Keratinocyte (primary cell): ENCODE measurements around the gene TLR9. TPM values are rescaled to one million over a fixed set of nuclear protein-coding genes. Genes with fewer than 3 reads are reported as not detected.
A peak's percentile ranks its signal among the peaks of the same experiment; 100 is the strongest.

Source experiments
- DNase-seq: peaks from one replicate; pipeline ENCODE4 v3.0.0-alpha.2; 2011; ENCODE audit warnings: low read depth, missing footprints, low spot score
- FAIRE-seq: peaks from 2 replicates; lab custom pipeline; 2011; peaks lifted over from hg19 to GRCh38; lab: Jason Lieb, UNC
- H2AFZ ChIP-seq: 2 replicates; pipeline ENCODE4 v1.6.0; 2012; ENCODE audit warnings: low read length, control low read depth, inconsistent platforms; ENCODE audit not compliant: control insufficient read depth
- H3K27ac ChIP-seq: 2 replicates; pipeline ENCODE4 v1.5.1; 2011; ENCODE audit warnings: low read length; ENCODE audit not compliant: control insufficient read depth, insufficient read depth
- H3K27me3 ChIP-seq: 3 replicates; pipeline ENCODE4 v1.6.0; 2011; ENCODE audit warnings: low read length; ENCODE audit not compliant: control insufficient read depth, insufficient read depth; ENCODE audit errors: extremely low read depth
- H3K36me3 ChIP-seq, 2 experiments: 2 replicates in 1 of 2; 3 replicates in 1 of 2; pipeline ENCODE4 v1.5.1; 2011; ENCODE audit warnings: low read length in 2 of 2, mild to moderate bottlenecking in 1 of 2; ENCODE audit not compliant: control insufficient read depth in 2 of 2, insufficient read depth in 2 of 2; ENCODE audit errors: extremely low read depth in 1 of 2
- H3K4me1 ChIP-seq: 3 replicates; pipeline ENCODE4 v1.5.1; 2011; ENCODE audit warnings: low read length; ENCODE audit not compliant: control insufficient read depth, insufficient read depth; ENCODE audit errors: extremely low read depth
- H3K4me2 ChIP-seq: 3 replicates; pipeline ENCODE4 v1.6.0; 2011; ENCODE audit warnings: low read depth, low read length; ENCODE audit not compliant: control insufficient read depth, insufficient read depth; ENCODE audit errors: extremely low read depth
- H3K4me3 ChIP-seq, 3 experiments: fragments of 200-600 bp in 1 of 3; sonication (generic) in 1 of 3; 2 replicates in 2 of 3; 3 replicates in 1 of 3; pipeline ENCODE4 v1.5.1; 2011 to 2016; ENCODE audit warnings: low read length in 3 of 3, mild to moderate bottlenecking in 3 of 3, control low read depth in 2 of 3, inconsistent platforms in 1 of 3, low read depth in 1 of 3, mixed read lengths in 1 of 3, mixed run types in 1 of 3, moderate library complexity in 1 of 3; ENCODE audit not compliant: control insufficient read depth in 2 of 3, insufficient read depth in 2 of 3; ENCODE audit errors: extremely low read depth in 1 of 3
- H3K79me2 ChIP-seq: 2 replicates; pipeline ENCODE4 v1.6.0; 2012; ENCODE audit warnings: low read length; ENCODE audit not compliant: control insufficient read depth, insufficient read depth
- H3K9ac ChIP-seq: 3 replicates; pipeline ENCODE4 v1.6.0; 2011; ENCODE audit warnings: low read length; ENCODE audit not compliant: control insufficient read depth, insufficient read depth; ENCODE audit errors: extremely low read depth
- H3K9me1 ChIP-seq: 3 replicates; pipeline ENCODE4 v1.6.0; 2011; ENCODE audit warnings: low read length; ENCODE audit not compliant: control insufficient read depth, insufficient read depth; ENCODE audit errors: extremely low read depth
- H3K9me3 ChIP-seq: 2 replicates; pipeline ENCODE4 v1.5.1; 2012; ENCODE audit warnings: low read depth, low read length; ENCODE audit not compliant: control insufficient read depth
- H4K20me1 ChIP-seq: 3 replicates; pipeline ENCODE4 v1.6.0; 2011; ENCODE audit warnings: low read length; ENCODE audit not compliant: control insufficient read depth, insufficient read depth; ENCODE audit errors: extremely low read depth
- EZH2 ChIP-seq: IDR thresholded peaks from one replicate; pipeline ENCODE4 v1.6.1; 2012; ENCODE audit warnings: inconsistent platforms, mild to moderate bottlenecking, low read length, moderate library complexity
- dilution Hi-C: fragments of 300-500 bp; cut with MboI; formaldehyde crosslinking; loops from one replicate; pipeline ENCODE4 v1.7.0; 2020; ENCODE audit warnings: low sequenced_read_pairs; ENCODE audit not compliant: extremely low pct_ligation_motif_present
- polyA plus RNA-seq, 5 experiments: library from polyadenylated mRNA; depleted of rRNA in 3 of 5; stranded (reverse) in 3 of 5; stranded (forward) in 1 of 5; unstranded in 1 of 5; fragments of >200 nt; gene quantifications; 1 replicate in 1 of 5; 2 replicates in 3 of 5; 3 replicates in 1 of 5; pipeline versions ENCODE4 v1.2.1 to v1.2.3, GENCODE V29; 2011 to 2012; ENCODE audit warnings: missing spikeins in 2 of 5, low read depth in 1 of 5, low replicate concordance in 1 of 5
- TF ChIP-seq, protein P1 (sequence below), 3 experiments: IDR thresholded peaks in 1 of 3; conservative IDR thresholded peaks in 1 of 3; optimal IDR thresholded peaks in 1 of 3; 2 replicates in 2 of 3; 3 replicates in 1 of 3; pipeline versions ENCODE3 to v1.5.1; 2011; ENCODE audit warnings: low read length in 3 of 3, mild to moderate bottlenecking in 3 of 3, moderate library complexity in 2 of 3, control low read depth in 1 of 3, inconsistent platforms in 1 of 3; ENCODE audit not compliant: insufficient read depth in 2 of 3; ENCODE audit errors: extremely low read depth in 1 of 3

Gene TLR9
- polyA plus RNA-seq, 1 donor (not counting 4 experiments of a cell fraction or from before 2014, with no cell fraction given): not detected

DNA sequence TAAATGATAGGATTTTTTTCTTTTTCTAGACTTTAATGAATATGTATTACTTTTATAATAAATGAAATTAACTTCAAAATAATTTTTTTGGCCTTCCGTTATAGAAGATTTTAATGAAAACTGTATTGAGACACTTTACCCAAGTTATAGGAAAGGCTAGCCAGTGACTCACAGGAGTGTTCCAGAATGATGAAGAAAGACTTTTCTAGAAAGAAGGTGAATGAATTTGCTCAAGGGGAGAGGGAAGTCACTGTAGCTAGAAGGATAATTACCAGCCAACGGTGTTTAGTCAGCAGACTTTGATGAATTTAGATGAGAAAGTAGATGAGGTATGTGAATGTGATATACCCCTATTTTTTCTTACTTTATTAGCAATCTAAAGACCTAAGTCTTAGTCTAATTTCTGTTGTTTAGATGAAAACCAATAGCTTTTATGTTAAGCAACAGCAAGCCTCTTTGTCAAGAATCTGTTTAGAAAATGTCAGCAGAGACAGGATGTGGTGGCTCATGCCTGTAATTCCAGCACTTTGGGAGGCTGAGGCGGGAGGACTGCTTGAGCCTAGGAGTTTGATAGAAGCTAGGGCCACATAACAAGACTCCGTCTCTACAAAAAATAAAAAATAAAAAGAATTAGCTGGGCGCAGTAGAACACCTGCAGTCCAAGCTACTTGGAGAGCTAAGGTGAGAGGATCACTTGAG, 24.3 kb downstream of the TLR9 start:
- H3K4me1 ChIP-seq: peaks cover 37% of the 10 kb centered on the region
- no peaks in the 10 kb centered on the region for H4K20me1 ChIP-seq
- H3K9ac ChIP-seq: no peak overlapping the region
- DNase-seq: no peak
- FAIRE-seq: no peak
- no peak for TF ChIP-seq EZH2
- TF ChIP-seq, protein P1, sequence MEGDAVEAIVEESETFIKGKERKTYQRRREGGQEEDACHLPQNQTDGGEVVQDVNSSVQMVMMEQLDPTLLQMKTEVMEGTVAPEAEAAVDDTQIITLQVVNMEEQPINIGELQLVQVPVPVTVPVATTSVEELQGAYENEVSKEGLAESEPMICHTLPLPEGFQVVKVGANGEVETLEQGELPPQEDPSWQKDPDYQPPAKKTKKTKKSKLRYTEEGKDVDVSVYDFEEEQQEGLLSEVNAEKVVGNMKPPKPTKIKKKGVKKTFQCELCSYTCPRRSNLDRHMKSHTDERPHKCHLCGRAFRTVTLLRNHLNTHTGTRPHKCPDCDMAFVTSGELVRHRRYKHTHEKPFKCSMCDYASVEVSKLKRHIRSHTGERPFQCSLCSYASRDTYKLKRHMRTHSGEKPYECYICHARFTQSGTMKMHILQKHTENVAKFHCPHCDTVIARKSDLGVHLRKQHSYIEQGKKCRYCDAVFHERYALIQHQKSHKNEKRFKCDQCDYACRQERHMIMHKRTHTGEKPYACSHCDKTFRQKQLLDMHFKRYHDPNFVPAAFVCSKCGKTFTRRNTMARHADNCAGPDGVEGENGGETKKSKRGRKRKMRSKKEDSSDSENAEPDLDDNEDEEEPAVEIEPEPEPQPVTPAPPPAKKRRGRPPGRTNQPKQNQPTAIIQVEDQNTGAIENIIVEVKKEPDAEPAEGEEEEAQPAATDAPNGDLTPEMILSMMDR (optimal IDR thresholded peaks at IDR 0.05 in 1 of 3, IDR thresholded peaks at IDR 0.05 in 1 of 3, conservative IDR thresholded peaks at IDR 0.05 in 1 of 3; ENCODE audit: extremely low read depth in 1 of 3, insufficient read depth in 2 of 3, low read length in 3 of 3): no peak
- no peaks in the 10 kb centered on the region for H3K27me3 ChIP-seq
- dilution Hi-C loops: no loop called here
- H2AFZ ChIP-seq: no peak overlapping the region
- no peak overlapping the region for H3K4me2 ChIP-seq
- no peak overlapping the region for H3K27ac ChIP-seq
- H3K4me3 ChIP-seq: no peak overlapping the region
- peaks cover 18% of the 10 kb centered on the region for H3K79me2 ChIP-seq
- H3K9me3 ChIP-seq: no peaks in the 10 kb centered on the region
- H3K9me1 ChIP-seq: no peaks in the 10 kb centered on the region
- peaks cover 21 to 42% of the 10 kb centered on the region in 2 experiments for H3K36me3 ChIP-seq

DNA sequence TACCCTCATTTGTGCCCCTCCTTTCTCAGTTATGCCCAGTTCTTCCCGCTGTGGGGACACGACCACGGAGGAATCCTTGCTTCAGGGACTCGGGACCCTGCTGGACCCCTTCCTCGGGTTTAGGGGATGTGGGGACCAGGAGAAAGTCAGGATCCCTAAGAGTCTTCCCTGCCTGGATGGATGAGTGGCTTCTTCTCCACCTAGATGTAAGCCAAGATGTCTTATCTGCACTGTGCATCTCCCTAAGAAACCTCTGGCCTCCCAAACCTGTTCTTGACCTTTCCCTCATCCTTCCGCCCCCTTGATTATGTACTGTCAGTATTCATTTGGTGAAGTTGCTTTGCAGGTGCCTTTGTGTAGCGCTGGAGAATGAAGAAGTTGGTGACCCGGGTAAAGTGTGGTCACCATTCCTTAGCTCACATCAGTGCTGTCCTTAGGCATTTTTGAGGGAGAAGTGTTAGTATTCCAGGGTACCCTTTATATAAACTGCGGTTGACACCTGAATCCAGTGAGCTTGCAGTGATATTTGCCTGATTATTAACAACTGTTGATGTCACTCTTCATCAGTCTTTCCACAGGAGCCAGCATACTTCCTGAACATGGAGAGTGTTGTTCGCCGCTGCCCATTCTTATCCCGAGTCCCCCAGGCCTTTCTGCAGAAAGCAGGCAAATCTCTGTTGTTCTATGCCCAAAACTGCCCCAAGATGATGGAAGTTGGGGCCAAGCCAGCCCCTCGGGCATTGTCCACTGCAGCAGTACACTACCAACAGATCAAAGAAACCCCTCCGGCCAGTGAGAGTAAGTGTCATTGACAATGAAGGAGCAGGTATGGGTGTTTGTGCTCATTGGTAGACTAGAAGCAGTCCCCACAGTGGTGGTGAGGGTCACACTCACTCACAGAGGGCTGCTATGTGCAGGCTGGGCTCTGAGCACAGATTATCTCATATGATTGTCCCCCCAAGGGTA, 26.5 kb downstream of the TLR9 start:
- dilution Hi-C loops: no loop called here
- Histone ChIP-seq H3K36me3 (peaks cover 14 to 26% of the 10 kb centered on the region in 2 experiments), H3K9me3 (no peaks in the 10 kb centered on the region), H3K4me2 (peak overlapping the region; percentile 94), H3K27me3 (no peaks in the 10 kb centered on the region), H3K79me2 (peaks cover 18% of the 10 kb centered on the region), H3K27ac (peak overlapping the region; percentile 66), H3K4me1 (peaks cover 23% of the 10 kb centered on the region), H4K20me1 (no peaks in the 10 kb centered on the region), H2AFZ (no peak overlapping the region), H3K9me1 (no peaks in the 10 kb centered on the region), H3K9ac (peak overlapping the region; percentile 86), H3K4me3 (peak overlapping the region; percentile 62 to 93 (median 92))
- DNase-seq (no peak), FAIRE-seq (peak; percentile 55)
- TF ChIP-seq EZH2: no peak
- TF ChIP-seq, protein P1 (optimal IDR thresholded peaks at IDR 0.05 in 1 of 3, IDR thresholded peaks at IDR 0.05 in 1 of 3, conservative IDR thresholded peaks at IDR 0.05 in 1 of 3; ENCODE audit: extremely low read depth in 1 of 3, insufficient read depth in 2 of 3, low read length in 3 of 3): no peak
